ENCODE results near the gene RTTN.
A peak's percentile ranks its signal among the peaks of the same experiment; 100 is the strongest.

Gene RTTN

DNA sequence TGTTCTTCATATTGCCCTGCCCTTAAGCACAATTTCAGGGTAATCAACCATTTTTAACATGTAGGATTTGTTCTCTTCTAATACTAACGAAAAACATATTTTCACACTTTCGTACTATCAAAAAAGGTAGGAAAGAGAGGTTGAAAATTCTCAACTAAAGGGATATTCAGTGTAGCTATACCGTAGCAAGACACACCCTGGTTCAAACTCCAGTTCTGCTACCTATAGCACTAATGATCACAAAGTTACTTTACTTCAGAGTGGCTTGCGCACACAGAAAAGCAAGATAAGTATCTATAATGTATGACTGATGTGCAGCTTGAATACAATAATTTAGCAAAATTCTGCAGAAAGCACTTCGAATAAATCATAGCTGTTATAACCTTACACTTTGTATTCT is 132.1 kb downstream of the RTTN start:
- no peak for DNase-seq

DNA sequence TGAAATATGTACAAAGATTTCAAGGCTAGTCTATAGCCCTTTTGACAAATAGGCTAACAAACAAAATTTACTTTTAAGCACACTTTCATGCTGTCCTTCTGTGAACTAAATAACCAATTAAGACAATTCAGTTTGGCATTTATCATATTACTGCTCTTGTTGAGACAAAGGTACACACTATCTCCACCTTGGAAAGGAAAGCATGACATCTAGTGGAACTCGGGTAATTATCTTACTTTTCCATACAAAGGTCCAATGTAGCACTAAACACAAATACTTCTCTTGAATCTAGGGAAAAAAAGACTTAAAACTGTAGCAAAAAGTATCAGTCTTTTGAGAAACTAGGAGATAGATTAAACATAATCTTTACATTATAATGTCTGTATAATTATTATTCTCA is 132.8 kb downstream of the RTTN start:
- DNase-seq = peak; percentile 70

DNA sequence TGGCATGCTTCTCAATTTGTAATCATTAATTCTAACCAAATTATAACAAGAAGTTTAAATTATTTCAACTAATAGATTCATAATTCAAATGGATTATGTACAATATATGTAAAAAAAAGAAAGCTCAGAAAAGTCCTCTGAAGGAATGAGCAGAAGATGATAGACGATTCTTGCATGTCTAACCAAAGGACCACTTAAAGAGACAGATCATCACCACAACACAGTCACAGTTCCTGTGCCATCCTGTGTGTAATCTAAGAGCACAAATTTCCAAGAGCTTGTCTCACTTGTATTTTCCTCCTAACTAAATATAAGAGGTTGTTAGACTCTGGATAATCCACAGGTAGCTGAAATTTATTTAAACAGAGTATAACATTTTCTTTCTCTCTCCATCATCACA is 135.5 kb downstream of the RTTN start:
- no peak for DNase-seq

GRCh38 chr18:70069382-70069781 is 136.1 kb downstream of the RTTN start:
- DNase-seq = no peak

GRCh38 chr18:70068981-70069380 is 136.5 kb downstream of the RTTN start:
- no peak for DNase-seq

DNA sequence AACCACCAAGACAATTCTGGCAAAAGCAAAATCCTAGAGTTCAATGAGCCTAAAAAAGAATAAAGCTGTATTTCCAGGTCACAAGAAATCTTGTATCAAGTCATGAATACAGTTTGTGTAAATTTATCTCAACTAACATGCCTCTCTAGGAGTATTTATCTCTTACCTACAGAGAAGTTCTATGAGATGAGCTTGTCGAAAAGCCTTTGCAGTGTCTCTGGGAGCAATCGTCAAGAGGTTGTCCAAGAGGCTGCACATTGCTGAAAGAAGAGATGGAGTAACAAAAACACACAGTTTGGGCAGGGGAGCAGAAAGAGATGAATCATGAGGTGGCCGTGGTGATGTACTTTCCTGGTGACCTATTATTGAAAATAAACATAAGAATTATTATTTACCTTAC is 145.8 kb downstream of the RTTN start:
- no peak for DNase-seq

DNA sequence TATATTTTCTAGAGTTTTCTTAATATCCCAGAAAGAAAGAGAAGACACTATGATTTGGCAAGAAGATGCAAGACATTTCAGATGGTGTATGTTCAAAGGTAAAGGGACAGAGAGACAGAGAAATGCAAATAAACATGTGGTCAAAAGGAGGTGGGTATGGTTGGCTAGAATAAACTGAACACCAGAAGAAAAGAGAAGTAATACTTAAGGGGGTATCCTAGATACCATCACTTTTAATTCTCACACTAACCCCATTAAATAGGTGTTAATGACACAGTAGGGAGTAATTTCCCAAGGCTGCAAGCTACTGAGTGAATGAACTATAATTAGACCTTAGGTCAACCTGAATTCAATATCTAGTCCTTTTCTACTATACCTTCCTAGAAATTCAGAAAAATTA is 146.6 kb downstream of the RTTN start:
- no peak for DNase-seq

DNA sequence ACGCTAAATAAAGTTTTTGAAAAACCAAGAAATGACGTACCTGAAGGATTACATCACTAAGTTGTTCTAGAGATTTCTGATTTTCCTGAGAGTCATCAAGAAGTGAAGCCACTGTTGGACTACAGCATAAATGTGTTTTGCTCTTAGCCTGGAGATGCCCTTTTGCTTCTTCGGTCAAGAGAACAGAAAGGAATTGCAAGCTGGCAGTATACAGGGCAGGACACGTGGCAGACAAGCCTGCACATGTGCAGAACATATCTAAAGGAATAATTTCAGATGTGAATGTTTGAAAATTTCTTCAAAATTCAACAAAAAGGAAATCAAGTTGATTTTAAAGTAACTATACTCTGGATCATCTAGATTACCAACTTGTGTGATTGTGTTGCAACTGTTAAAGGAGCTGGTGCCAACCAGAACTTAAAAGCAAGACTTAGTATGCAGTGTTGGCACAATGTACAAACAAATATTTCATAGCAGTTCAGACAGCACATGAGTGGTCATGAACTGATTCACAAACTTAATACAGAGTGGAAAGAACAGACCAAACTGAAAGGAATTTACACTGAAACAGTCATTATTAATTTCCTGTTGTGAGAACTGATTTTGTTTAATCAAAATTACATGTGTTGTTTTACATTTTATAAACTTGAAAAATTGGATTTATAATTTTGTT is 157.4 kb downstream of the RTTN start:
- no peak for DNase-seq

- DNase-seq = no peak
Observed at GRCh38 chr18:70046796-70047195, 158.7 kb downstream of the RTTN start.

- DNase-seq = no peak
Observed at GRCh38 chr18:70046207-70046606, 159.3 kb downstream of the RTTN start.

GRCh38 chr18:70044632-70045031 is 160.9 kb downstream of the RTTN start:
- DNase-seq = no peak

DNA sequence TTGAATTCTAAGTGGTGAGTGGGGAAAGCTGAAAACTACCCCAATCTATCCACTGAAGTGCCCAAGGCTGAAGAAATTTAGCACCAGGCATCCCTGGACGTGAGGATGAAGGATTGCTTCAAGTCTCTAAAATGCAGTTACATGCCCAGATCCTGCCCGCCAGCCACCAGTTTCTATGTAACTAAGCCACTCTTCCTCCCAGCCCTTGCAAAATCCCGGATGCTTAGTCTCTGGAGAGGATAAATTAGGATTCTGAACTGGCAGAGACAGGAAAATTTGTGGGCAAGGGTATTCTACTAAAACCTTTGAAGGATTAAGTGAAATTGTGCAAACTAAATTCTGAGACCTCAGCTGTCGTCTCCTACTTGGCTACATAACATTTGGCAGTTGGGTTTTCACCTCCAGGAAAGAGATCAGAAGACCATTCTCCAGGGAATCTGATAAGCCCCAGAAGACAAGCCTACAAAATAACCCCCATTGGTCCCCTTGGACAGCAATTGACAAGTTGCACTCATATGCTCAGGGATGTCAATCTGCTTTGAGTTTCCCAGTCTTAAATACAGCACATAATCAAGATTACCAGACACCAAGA is 163.9 kb downstream of the RTTN start:
- DNase-seq = no peak

GRCh38 chr18:70039186-70039585 is 166.3 kb downstream of the RTTN start:
- DNase-seq = no peak

GRCh38 chr18:70037431-70038061 is 167.9 kb downstream of the RTTN start:
- DNase-seq = no peak

- DNase-seq = no peak
Observed at GRCh38 chr18:70036771-70037347, 168.6 kb downstream of the RTTN start.

DNA sequence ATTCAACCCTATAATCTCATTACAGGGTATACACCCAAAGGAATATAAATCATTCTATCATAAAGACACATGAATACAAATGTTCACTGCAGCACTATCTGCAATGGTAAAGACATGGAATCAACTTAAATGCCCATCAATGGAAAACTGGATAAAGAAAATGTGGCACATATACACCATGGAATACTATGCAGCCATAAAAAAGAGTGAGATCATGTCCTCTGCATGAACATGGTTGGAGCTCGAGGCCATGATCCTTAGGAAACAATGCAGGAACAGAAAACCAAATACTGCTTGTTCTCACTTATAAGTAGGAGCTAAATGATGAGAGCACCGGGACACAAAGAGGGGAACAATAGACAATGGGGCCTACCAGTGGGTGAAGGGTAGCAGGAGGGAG is 169.3 kb downstream of the RTTN start:
- DNase-seq = no peak

GRCh38 chr18:70031221-70031620 is 174.3 kb downstream of the RTTN start:
- no peak for DNase-seq

GRCh38 chr18:70030728-70031127 is 174.8 kb downstream of the RTTN start:
- no peak for DNase-seq

DNA sequence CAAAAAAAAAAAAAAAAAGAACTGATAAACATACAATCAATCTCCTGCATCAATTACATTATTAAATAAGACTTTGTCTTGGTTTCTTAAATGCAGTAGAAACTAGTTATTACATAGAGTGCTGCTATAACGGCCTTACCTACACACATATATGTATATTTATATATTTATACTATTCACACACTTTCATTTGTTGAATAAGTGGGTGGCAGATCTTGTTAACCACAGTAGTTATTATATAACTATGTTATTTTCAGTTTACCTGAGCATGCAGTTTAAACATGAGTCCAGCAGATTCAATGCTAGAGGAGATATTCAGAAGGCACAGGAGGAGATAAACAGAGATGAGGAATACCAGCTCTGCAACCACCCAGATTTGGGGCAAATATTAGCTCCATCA is 176.3 kb downstream of the RTTN start:
- DNase-seq = no peak

GRCh38 chr18:70028734-70029133 is 176.8 kb downstream of the RTTN start:
- DNase-seq = no peak

DNA sequence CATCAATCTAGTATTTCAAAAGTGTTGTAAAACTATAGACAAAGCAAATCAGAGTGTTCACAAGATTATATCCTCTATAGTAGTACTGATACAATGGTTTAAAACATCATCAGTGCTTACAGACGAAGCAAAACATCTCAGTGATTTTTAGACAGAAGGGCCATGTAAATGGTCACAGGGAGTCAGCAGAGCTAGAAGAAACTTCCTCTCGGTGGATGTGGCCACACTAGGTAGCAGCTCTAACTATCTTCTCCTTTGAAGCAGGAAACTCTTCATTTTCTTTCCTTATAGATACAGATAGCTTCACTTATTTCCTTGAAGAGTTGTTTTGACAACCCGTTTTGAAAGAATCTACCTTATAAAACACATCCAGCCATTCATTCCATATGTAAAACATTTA is 177.4 kb downstream of the RTTN start:
- DNase-seq = no peak

- no peak for DNase-seq
Observed at GRCh38 chr18:70025580-70025979, 179.9 kb downstream of the RTTN start.

- DNase-seq = no peak
Observed at GRCh38 chr18:70024829-70025228, 180.7 kb downstream of the RTTN start.

- DNase-seq = no peak
Observed at GRCh38 chr18:70024093-70024492, 181.4 kb downstream of the RTTN start.
